ENCODE data around the gene ERG.

Gene ERG

DNA sequence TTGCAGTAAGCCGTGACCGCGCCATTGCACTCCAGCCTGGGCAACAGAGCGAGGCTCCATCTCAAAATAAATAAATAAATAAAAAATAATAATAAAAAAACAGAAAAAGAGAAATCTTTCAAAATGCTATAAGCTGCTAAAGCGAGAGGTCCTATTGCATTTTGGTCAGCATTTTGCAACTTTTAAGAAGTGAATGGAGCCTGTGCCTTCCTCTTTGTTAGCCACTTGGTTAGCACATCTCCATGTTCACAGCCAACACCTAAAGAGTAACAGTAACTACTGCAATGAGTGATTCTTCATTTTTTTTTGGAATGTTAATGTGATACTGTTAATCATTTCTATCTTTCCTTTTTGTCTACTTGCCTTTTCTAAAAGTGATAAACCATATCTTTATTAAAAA lies 80.6 kb downstream of the ERG start:
- ChIA-PET CTCF (interaction anchor here (1.0 kb wide), 1 partner anchor 58 kb away, joined by 4 read pairs; no protein-coding TSS in a partner anchor), POLR2A (ENCODE audit: low non-redundant PET) (no interaction called here)
- no peak for DNase-seq (ENCODE audit: low spot score)
- H3K27ac ChIP-seq: no peak overlapping the region
- TF ChIP-seq, protein P1, sequence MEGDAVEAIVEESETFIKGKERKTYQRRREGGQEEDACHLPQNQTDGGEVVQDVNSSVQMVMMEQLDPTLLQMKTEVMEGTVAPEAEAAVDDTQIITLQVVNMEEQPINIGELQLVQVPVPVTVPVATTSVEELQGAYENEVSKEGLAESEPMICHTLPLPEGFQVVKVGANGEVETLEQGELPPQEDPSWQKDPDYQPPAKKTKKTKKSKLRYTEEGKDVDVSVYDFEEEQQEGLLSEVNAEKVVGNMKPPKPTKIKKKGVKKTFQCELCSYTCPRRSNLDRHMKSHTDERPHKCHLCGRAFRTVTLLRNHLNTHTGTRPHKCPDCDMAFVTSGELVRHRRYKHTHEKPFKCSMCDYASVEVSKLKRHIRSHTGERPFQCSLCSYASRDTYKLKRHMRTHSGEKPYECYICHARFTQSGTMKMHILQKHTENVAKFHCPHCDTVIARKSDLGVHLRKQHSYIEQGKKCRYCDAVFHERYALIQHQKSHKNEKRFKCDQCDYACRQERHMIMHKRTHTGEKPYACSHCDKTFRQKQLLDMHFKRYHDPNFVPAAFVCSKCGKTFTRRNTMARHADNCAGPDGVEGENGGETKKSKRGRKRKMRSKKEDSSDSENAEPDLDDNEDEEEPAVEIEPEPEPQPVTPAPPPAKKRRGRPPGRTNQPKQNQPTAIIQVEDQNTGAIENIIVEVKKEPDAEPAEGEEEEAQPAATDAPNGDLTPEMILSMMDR (conservative IDR thresholded peaks at IDR 0.05; ENCODE audit: low read depth): no peak

DNA sequence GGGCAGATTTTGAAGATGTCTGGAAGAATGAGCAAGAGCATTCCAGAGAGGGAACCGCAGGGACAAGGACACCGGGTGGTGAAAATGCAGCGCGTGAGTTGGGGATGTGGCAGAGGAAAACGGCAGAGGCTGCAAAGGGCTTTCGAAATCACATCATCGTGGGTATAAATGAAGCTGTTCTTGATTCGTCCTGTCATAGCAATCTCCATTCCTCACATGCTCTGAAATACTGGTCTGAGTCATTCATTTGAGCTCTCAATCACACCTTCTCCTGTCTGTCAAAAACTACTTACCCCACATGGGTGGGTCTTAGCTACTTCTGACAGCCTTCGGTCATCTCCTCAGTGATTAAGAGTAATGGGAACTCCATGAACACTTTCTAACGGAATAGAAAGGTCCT lies 81.5 kb downstream of the ERG start:
- POLR2A ChIA-PET (ENCODE audit: low non-redundant PET): no interaction called here
- CTCF ChIA-PET: interaction anchor here (1.0 kb wide), 1 partner anchor 59 kb away, joined by 4 read pairs; no protein-coding TSS in a partner anchor
- H3K27ac ChIP-seq: no peak overlapping the region
- TF ChIP-seq, protein P1 (conservative IDR thresholded peaks at IDR 0.05; ENCODE audit: low read depth): no peak
- peak; percentile 27 for DNase-seq (ENCODE audit: low spot score)

DNA sequence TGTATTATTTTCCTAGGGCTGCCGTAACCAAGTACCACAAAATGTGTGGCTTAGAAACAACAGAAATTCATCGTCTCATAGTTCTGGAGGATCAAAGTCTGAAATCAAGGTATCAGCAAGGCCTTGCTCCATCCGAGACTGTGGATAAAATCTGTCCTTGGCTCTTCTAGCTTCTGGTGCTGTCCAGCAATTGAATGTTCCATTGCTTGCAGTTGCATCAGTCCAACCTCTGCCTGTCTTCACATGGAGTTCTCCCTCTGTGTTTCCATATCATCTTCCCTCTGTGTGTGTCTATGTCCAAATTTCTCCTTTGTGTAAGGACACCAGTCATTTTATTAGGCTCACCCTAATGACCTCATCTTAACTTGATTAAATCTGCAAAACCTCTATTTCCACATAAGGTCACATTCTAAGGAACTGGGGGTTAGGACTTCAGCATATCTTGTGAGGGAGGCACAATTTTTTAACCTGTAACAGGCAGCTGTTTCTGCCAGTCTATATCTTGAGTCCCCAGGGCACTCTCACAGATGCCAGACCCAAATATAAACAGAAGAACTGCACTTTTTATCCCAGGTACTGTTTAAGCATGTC lies 84.2 kb downstream of the ERG start:
- ChIA-PET CTCF (interaction anchor here (0.6 kb wide), 1 partner anchor 16 kb away, joined by 5 read pairs; no protein-coding TSS in a partner anchor), POLR2A (ENCODE audit: low non-redundant PET) (no interaction called here)
- H3K27ac ChIP-seq: no peak overlapping the region
- DNase-seq (ENCODE audit: low spot score): no peak
- TF ChIP-seq, protein P1 (conservative IDR thresholded peaks at IDR 0.05; ENCODE audit: low read depth): no peak

DNA sequence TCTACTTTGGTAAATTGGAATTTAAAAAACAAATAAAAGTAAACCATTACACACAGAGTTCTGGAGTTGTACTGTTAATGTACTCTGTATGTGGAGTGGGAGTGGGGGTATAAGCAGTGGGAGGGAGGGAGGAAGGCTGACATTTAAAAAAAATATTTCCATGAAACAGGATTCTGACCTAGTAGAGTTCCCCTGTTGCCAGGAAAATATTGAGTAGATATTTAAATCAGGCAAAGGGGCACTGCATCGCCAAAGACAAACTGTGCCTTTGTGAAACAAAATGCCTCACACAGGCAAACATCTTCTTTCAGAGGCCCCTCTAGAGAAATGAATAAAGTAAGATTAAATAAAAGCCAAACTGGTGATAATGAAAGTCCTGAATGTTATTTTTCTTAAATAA lies 87.8 kb downstream of the ERG start:
- no peak for DNase-seq (ENCODE audit: low spot score)
- TF ChIP-seq, protein P1 (conservative IDR thresholded peaks at IDR 0.05; ENCODE audit: low read depth): no peak
- no peak overlapping the region for H3K27ac ChIP-seq
- ChIA-PET POLR2A (ENCODE audit: low non-redundant PET) (no interaction called here), CTCF (no interaction called here)

DNA sequence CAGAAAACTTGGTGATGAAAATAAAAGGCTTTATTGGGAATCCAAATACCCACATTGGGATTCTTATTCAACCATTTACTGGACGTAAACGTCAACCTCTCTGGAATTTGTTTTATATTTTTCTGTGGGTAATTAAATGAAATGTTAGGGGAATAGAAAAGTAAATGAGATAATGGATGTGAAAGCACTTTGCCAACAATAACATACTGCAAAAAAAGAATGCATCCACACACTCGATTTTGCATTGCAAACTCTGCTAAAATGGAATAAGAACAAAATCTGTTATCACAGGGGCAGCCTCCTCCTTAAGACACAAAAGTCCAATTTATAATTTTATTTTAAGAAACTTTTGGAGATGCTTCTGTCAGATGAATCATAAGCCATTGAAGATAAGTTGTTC lies 88.4 kb downstream of the ERG start:
- ChIA-PET POLR2A (ENCODE audit: low non-redundant PET) (no interaction called here), CTCF (no interaction called here)
- H3K27ac ChIP-seq: no peak overlapping the region
- DNase-seq (ENCODE audit: low spot score): no peak
- TF ChIP-seq, protein P1 (conservative IDR thresholded peaks at IDR 0.05; ENCODE audit: low read depth): no peak

DNA sequence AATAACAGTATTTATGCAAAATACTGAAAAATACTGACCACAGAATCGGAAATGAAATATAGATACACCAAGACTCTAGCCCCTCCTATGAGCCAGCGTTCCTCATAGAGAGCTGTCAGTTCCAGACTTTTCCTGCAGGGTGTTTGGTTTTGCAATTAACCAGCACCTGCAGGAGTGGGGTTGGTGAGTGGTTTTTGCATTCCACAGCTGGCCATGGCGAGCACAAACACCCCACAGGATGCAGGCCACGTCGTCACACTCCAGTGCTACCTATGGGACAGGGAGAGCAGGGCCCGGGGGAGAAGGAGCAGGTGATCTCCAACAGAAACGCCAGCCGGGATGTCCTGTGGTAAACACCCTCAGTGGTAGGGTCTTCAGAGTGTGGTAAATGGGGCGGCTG lies 94.1 kb downstream of the ERG start:
- CTCF ChIA-PET: no interaction called here
- POLR2A ChIA-PET (ENCODE audit: low non-redundant PET): no interaction called here
- no peak for DNase-seq (ENCODE audit: low spot score)
- TF ChIP-seq, protein P1 (conservative IDR thresholded peaks at IDR 0.05; ENCODE audit: low read depth): no peak
- H3K27ac ChIP-seq: no peak overlapping the region
